ENCODE results near the gene SMIM44.

SMIM44 gene

DNA sequence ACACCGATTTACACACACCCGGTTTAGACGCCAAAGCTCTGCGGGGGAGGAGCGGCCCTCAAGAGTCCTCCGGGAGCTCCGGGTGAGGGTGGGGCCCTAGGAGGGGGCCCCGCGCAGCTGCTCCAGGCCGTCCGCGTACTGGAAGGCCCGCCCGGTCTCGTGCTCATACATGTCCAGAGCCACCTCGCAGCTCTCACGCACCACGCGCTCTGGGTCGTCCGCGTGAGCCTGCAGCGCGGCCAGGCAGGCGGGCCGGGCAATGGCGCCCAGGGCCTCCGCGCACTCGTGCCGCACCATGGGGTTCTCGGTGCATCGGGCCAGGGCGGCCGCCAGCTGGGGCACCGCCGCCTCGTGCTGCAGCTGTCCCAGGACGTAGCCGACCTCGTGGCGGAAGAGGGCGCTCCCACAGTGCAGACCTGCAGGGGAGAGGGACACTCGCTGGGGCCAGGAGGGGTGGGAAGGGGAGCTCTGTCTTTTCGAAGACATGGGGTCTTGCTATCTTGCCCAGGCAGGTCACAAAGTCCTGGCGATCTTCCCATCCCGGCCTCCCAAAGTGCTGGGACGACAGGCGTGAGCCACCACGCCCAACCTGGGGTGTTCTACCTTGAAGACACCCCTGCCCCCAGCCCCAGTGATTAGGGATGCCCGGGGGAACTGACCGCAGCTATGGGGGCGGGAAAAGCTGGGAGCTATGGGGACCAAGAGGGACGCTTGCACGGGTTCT is 8.3 kb upstream of the SMIM44 start:
- TF ChIP-seq, protein P1, sequence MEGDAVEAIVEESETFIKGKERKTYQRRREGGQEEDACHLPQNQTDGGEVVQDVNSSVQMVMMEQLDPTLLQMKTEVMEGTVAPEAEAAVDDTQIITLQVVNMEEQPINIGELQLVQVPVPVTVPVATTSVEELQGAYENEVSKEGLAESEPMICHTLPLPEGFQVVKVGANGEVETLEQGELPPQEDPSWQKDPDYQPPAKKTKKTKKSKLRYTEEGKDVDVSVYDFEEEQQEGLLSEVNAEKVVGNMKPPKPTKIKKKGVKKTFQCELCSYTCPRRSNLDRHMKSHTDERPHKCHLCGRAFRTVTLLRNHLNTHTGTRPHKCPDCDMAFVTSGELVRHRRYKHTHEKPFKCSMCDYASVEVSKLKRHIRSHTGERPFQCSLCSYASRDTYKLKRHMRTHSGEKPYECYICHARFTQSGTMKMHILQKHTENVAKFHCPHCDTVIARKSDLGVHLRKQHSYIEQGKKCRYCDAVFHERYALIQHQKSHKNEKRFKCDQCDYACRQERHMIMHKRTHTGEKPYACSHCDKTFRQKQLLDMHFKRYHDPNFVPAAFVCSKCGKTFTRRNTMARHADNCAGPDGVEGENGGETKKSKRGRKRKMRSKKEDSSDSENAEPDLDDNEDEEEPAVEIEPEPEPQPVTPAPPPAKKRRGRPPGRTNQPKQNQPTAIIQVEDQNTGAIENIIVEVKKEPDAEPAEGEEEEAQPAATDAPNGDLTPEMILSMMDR (conservative IDR thresholded peaks at IDR 0.05): no peak
- TF ChIP-seq ZFX (IDR thresholded peaks at IDR 0.05): no peak
- no peak overlapping the region for H3K27ac ChIP-seq

DNA sequence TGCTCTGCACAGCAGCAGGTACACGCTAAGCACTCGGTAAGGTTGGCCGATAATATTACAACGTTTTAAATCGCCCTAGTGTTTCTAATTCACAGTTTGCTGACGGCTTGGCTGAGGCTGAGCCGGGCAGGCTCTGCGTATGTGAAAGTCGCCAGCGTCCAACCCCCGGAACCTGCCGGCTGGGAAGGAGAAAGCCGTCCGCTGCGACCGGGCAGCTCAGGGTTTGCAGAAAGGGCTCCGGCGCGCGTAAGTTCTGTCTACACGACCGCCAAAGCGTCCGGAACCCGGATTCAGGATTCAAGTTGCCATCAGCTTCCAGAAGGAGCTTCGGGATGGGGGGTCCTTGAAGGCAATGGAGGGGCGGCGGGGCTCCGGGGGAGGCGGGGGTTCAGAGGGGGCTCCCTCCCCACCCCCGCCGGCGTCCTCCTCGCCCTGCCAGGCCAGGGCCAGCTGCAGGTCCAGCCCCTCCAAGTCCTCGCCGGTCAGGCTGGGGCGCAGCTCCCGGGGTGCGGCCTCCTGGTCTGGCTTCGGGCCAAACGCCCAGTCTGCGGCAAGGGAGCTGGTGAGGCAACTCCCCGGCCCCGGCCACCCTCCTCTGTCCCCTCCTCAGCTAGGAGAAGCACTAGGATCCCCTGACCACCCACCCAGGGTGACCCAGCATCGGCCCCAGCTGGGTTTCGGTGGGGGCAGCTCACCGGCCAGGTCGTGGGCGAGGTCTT is 575 bp downstream of the SMIM44 start:
- no peak overlapping the region for H3K27ac ChIP-seq
- no peak for TF ChIP-seq ZFX (IDR thresholded peaks at IDR 0.05)
- TF ChIP-seq, protein P1 (conservative IDR thresholded peaks at IDR 0.05): no peak

- no peak for TF ChIP-seq ZFX (IDR thresholded peaks at IDR 0.05)
- TF ChIP-seq, protein P1 (conservative IDR thresholded peaks at IDR 0.05): no peak
- H3K27ac ChIP-seq: no peak overlapping the region
Observed at GRCh38 chr19:3481241-3482090, 1.8 kb downstream of the SMIM44 start.

DNA sequence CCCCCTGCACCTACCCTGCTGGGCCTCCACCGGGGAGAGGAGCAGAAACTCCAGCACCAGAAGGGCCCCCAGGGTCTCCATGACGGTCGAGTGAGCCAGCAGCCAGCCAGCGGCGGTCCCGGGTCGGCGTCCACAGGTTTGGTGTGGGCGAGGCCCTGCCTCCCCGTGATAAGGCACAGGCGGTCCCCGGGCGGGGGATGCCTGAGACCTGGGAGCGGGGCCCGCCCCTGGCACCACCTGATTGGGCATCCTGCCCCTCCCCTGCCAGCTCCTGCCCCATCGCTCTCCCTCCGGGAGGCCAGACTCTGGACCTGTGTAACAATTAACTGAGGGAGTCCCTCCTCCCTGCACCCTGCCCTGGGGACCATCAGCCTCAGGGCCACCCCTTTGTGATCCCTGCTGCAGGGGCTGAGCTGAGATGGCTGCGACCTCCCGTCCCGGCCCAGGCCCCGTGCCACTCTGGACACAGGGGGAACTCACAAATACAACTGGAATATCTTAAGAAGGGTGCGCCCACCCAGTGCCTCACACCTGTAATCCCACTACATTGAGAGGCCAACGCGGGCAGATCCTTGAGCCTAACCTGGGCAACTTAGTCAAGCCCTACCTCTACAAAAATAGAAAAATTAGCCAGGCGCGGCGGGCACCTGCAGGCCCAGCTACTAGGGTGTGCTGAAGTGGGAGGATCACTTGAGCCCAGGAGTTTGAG is 2.7 kb downstream of the SMIM44 start, which contains the start of gene SMIM24:
Gene SMIM24, minus strand, starts transcription at position 143 of the 709 bp plus-strand sequence. Its CDS starts 62 bp downstream, at position 81.
- TF ChIP-seq, protein P1 (conservative IDR thresholded peaks at IDR 0.05): no peak
- no peak for TF ChIP-seq ZFX (IDR thresholded peaks at IDR 0.05)

GRCh38 chr19:3479834-3480215 is 3.4 kb downstream of the SMIM44 start:
- H3K27ac ChIP-seq: no peak overlapping the region
- TF ChIP-seq ZFX (IDR thresholded peaks at IDR 0.05): no peak

More for the DNA sequence above, 2.7 kb downstream of the SMIM44 start, which contains the start of gene SMIM24:
- no peak within 1 kb of the TSS for H3K27ac ChIP-seq

DNA sequence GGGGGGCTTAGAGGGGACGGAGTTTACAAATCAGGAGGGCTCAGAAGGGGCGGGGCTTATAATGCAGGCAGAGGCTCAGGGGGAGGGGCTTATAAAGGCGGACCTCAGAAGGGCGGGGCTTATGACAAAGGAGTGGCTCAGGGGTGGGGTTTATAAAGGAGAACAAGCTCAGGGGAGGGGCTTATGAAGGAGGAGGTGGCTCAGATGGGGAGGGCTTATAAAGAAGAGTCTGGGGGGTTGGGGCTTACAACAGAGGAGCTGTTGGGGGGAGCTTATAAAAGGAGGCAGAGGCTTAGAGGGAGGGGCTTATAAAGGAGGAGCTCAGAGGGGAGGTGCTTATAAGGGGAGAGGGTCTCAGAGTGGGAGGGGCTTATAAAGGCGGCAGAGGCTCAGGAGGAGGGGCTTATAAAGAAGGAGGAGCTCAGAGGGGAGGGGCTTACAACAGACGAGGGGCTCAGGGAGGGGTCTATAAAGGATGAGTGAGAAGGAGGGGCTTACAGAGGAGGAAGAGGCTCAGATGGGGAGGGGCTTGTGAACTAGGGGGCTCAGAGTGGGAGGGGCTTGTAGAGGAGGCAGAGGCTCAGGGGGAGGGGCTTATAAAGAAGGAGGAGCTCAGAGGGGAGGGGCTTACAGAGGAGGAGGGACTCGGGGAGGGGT is 3.9 kb downstream of the SMIM44 start:
- TF ChIP-seq, protein P1 (conservative IDR thresholded peaks at IDR 0.05): no peak
- no peak for TF ChIP-seq ZFX (IDR thresholded peaks at IDR 0.05)

More for the DNA sequence above, 3.9 kb downstream of the SMIM44 start:
- H3K27ac ChIP-seq: no peak overlapping the region

Data from C4-2B (cell line).